Epithelial cell of esophagus (primary cell): ENCODE measurements around the gene ZSCAN9.

ENCODE experiments used
- DNase-seq: peaks from one replicate; pipeline ENCODE4 v3.0.0; 2010; ENCODE audit warnings: low read depth
- H3K4me3 ChIP-seq: 2 replicates; pipeline ENCODE4 v1.5.1; 2011; ENCODE audit warnings: mild to moderate bottlenecking, low read length, control low read depth
- TF ChIP-seq, protein P1 (sequence below): IDR thresholded peaks from 2 replicates; pipeline ENCODE4 v1.5.1; 2011; ENCODE audit warnings: low read depth, mild to moderate bottlenecking, low read length, control low read depth, inconsistent platforms; ENCODE audit not compliant: insufficient read depth; ENCODE audit errors: missing control alignments

The ZSCAN9 gene

GRCh38 chr6:28266563-28266961 is 41.5 kb downstream of the ZSCAN9 start:
- TF ChIP-seq, protein P1, sequence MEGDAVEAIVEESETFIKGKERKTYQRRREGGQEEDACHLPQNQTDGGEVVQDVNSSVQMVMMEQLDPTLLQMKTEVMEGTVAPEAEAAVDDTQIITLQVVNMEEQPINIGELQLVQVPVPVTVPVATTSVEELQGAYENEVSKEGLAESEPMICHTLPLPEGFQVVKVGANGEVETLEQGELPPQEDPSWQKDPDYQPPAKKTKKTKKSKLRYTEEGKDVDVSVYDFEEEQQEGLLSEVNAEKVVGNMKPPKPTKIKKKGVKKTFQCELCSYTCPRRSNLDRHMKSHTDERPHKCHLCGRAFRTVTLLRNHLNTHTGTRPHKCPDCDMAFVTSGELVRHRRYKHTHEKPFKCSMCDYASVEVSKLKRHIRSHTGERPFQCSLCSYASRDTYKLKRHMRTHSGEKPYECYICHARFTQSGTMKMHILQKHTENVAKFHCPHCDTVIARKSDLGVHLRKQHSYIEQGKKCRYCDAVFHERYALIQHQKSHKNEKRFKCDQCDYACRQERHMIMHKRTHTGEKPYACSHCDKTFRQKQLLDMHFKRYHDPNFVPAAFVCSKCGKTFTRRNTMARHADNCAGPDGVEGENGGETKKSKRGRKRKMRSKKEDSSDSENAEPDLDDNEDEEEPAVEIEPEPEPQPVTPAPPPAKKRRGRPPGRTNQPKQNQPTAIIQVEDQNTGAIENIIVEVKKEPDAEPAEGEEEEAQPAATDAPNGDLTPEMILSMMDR, result no peak
- no peak for DNase-seq
- peak overlapping the region; percentile 81 for H3K4me3 ChIP-seq

GRCh38 chr6:28266962-28267694 is 42.1 kb downstream of the ZSCAN9 start, which contains the start of gene ZSCAN26:
ZSCAN26 (plus strand) TSS chr6:28267143; CDS start chr6:28271920, 4,777 bp downstream.
- DNase-seq, result peak; percentile 89
- H3K4me3 ChIP-seq, result peak within 1 kb of the TSS; percentile 81
- TF ChIP-seq, protein P1, result no peak

GRCh38 chr6:28267695-28268059 is 42.6 kb downstream of the ZSCAN9 start:
- TF ChIP-seq, protein P1, result no peak

GRCh38 chr6:28269492-28269891 is 44.4 kb downstream of the ZSCAN9 start:
- DNase-seq, result peak; percentile 86
- no peak overlapping the region for H3K4me3 ChIP-seq
- TF ChIP-seq, protein P1, result no peak

More at GRCh38 chr6:28267695-28268059, 42.6 kb downstream of the ZSCAN9 start:
- H3K4me3 ChIP-seq, result peak overlapping the region; percentile 81
- DNase-seq, result no peak

GRCh38 chr6:28274888-28275287 is 49.8 kb downstream of the ZSCAN9 start:
- TF ChIP-seq, protein P1, result no peak
- no peak for DNase-seq
- no peak overlapping the region for H3K4me3 ChIP-seq

GRCh38 chr6:28277746-28278145 is 52.7 kb downstream of the ZSCAN9 start:
- H3K4me3 ChIP-seq, result no peak overlapping the region
- no peak for DNase-seq
- TF ChIP-seq, protein P1, result no peak
